22Rv1 (cell line): ENCODE results near the gene CAMK1D.

ENCODE experiments used
- CTCF ChIP-seq: fragments of 450-650 bp; IDR thresholded peaks from 2 replicates; pipeline ENCODE4 v1.5.1; 2017; ENCODE audit warnings: mild to moderate bottlenecking
- ZFX ChIP-seq: fragments of 450-650 bp; IDR thresholded peaks from 2 replicates; pipeline ENCODE4 v1.6.1; 2017; ENCODE audit warnings: antibody characterized with exemption, borderline replicate concordance

GRCh38 chr10:12572281-12572680, 222.9 kb downstream of the CAMK1D start:
- TF ChIP-seq CTCF (no peak), ZFX (no peak)
